Measurements from ENCODE around the gene CTTNBP2.
A peak's percentile ranks its signal among the peaks of the same experiment; 100 is the strongest.

CTTNBP2 gene

GRCh38 chr7:117766913-117767312 lies 106.3 kb downstream of the CTTNBP2 start:
- no peak overlapping the region for H3K27ac Mint-ChIP-seq
- DNase-seq = no peak
- no peaks in the 10 kb centered on the region for H3K4me1 Mint-ChIP-seq
- no peak for ATAC-seq
- peaks cover 26% of the 10 kb centered on the region for H3K27me3 Mint-ChIP-seq
- H3K4me3 Mint-ChIP-seq = no peak overlapping the region
- peaks cover 0 to 4% of the 10 kb centered on the region in 2 donors for H3K9me3 Mint-ChIP-seq

- Mint-ChIP-seq H3K9me3 (peaks cover 0 to 4% of the 10 kb centered on the region in 2 donors), H3K4me3 (no peak overlapping the region), H3K27ac (no peak overlapping the region), H3K4me1 (no peaks in the 10 kb centered on the region), H3K27me3 (peaks cover 8% of the 10 kb centered on the region)
- no peak for DNase-seq
- no peak for ATAC-seq
Observed at GRCh38 chr7:117764031-117764430, 109.2 kb downstream of the CTTNBP2 start.

GRCh38 chr7:117762055-117762454 lies 111.2 kb downstream of the CTTNBP2 start:
- peaks cover 0 to 4% of the 10 kb centered on the region in 2 donors for H3K9me3 Mint-ChIP-seq

GRCh38 chr7:117759950-117760640 lies 113.1 kb downstream of the CTTNBP2 start:
- H3K9me3 Mint-ChIP-seq = peaks cover 0 to 4% of the 10 kb centered on the region in 2 donors
- H3K27me3 Mint-ChIP-seq = peaks cover under 1% of the 10 kb centered on the region
- no peak overlapping the region for H3K27ac Mint-ChIP-seq
- no peak overlapping the region for H3K4me3 Mint-ChIP-seq
- H3K4me1 Mint-ChIP-seq = no peaks in the 10 kb centered on the region
- DNase-seq (no peak), ATAC-seq (no peak)

More at GRCh38 chr7:117762055-117762454, 111.2 kb downstream of the CTTNBP2 start:
- H3K4me1 Mint-ChIP-seq = no peaks in the 10 kb centered on the region
- ATAC-seq (no peak), DNase-seq (no peak)
- H3K27ac Mint-ChIP-seq = no peak overlapping the region
- H3K27me3 Mint-ChIP-seq = peaks cover 8% of the 10 kb centered on the region
- H3K4me3 Mint-ChIP-seq = no peak overlapping the region

GRCh38 chr7:117757440-117757839 lies 115.8 kb downstream of the CTTNBP2 start:
- Mint-ChIP-seq H3K27ac (no peak overlapping the region), H3K9me3 (no peaks in the 10 kb centered on the region), H3K27me3 (no peaks in the 10 kb centered on the region), H3K4me1 (no peaks in the 10 kb centered on the region), H3K4me3 (no peak overlapping the region)
- DNase-seq (no peak), ATAC-seq (no peak)

- Mint-ChIP-seq H3K27ac (peak overlapping the region in 1 of 2 donors; percentile 17), H3K9me3 (no peaks in the 10 kb centered on the region), H3K4me3 (no peak overlapping the region), H3K27me3 (no peaks in the 10 kb centered on the region), H3K4me1 (no peaks in the 10 kb centered on the region)
- DNase-seq = no peak
- no peak for ATAC-seq
Observed at GRCh38 chr7:117756586-117757085, 116.6 kb downstream of the CTTNBP2 start.

- no peak overlapping the region for H3K27ac Mint-ChIP-seq
- DNase-seq = no peak
- ATAC-seq = no peak
- H3K9me3 Mint-ChIP-seq = no peaks in the 10 kb centered on the region
- no peaks in the 10 kb centered on the region for H3K4me1 Mint-ChIP-seq
- H3K27me3 Mint-ChIP-seq = no peaks in the 10 kb centered on the region
- no peak overlapping the region for H3K4me3 Mint-ChIP-seq
Observed at GRCh38 chr7:117755136-117755535, 118.1 kb downstream of the CTTNBP2 start.

GRCh38 chr7:117751775-117752174 lies 121.5 kb downstream of the CTTNBP2 start:
- DNase-seq = no peak
- ATAC-seq = no peak
- H3K27me3 Mint-ChIP-seq = peaks cover under 1% of the 10 kb centered on the region
- H3K4me3 Mint-ChIP-seq = no peak overlapping the region
- no peaks in the 10 kb centered on the region for H3K4me1 Mint-ChIP-seq
- no peak overlapping the region for H3K27ac Mint-ChIP-seq
- H3K9me3 Mint-ChIP-seq = no peaks in the 10 kb centered on the region

- no peak overlapping the region for H3K27ac Mint-ChIP-seq
- peaks cover 8% of the 10 kb centered on the region for H3K27me3 Mint-ChIP-seq
- no peak overlapping the region for H3K4me3 Mint-ChIP-seq
- H3K9me3 Mint-ChIP-seq = no peaks in the 10 kb centered on the region
- ATAC-seq (no peak), DNase-seq (no peak)
- no peaks in the 10 kb centered on the region for H3K4me1 Mint-ChIP-seq
Observed at GRCh38 chr7:117750612-117751563, 122.4 kb downstream of the CTTNBP2 start.

GRCh38 chr7:117741962-117742361 lies 131.3 kb downstream of the CTTNBP2 start:
- H3K4me3 Mint-ChIP-seq = no peak overlapping the region
- H3K27ac Mint-ChIP-seq = no peak overlapping the region
- H3K4me1 Mint-ChIP-seq = no peaks in the 10 kb centered on the region
- H3K27me3 Mint-ChIP-seq = peaks cover 23% of the 10 kb centered on the region
- DNase-seq = no peak
- no peak for ATAC-seq
- H3K9me3 Mint-ChIP-seq = no peaks in the 10 kb centered on the region

GRCh38 chr7:117739085-117739484 lies 134.2 kb downstream of the CTTNBP2 start:
- H3K4me3 Mint-ChIP-seq = no peak overlapping the region
- no peak for DNase-seq
- peaks cover 10% of the 10 kb centered on the region for H3K27me3 Mint-ChIP-seq
- no peaks in the 10 kb centered on the region for H3K9me3 Mint-ChIP-seq
- no peak for ATAC-seq
- H3K4me1 Mint-ChIP-seq = no peaks in the 10 kb centered on the region
- no peak overlapping the region for H3K27ac Mint-ChIP-seq

- Mint-ChIP-seq H3K4me3 (no peak overlapping the region), H3K9me3 (no peaks in the 10 kb centered on the region), H3K4me1 (no peaks in the 10 kb centered on the region), H3K27ac (no peak overlapping the region), H3K27me3 (peaks cover 8% of the 10 kb centered on the region)
- DNase-seq = no peak
- peak; percentile 28 for ATAC-seq
Observed at GRCh38 chr7:117737926-117738325, 135.3 kb downstream of the CTTNBP2 start.

GRCh38 chr7:117731455-117731854 lies 141.8 kb downstream of the CTTNBP2 start:
- Mint-ChIP-seq H3K27me3 (peaks cover 16% of the 10 kb centered on the region), H3K27ac (no peak overlapping the region), H3K9me3 (no peaks in the 10 kb centered on the region), H3K4me1 (no peaks in the 10 kb centered on the region), H3K4me3 (no peak overlapping the region)
- DNase-seq (peak in 1 of 2 donors; percentile 37), ATAC-seq (peak; percentile 86)

- H3K4me3 Mint-ChIP-seq = no peak overlapping the region
- no peak for DNase-seq
- peaks cover 16% of the 10 kb centered on the region for H3K27me3 Mint-ChIP-seq
- H3K9me3 Mint-ChIP-seq = no peaks in the 10 kb centered on the region
- no peak overlapping the region for H3K27ac Mint-ChIP-seq
- H3K4me1 Mint-ChIP-seq = no peaks in the 10 kb centered on the region
- ATAC-seq = no peak
Observed at GRCh38 chr7:117730390-117730789, 142.9 kb downstream of the CTTNBP2 start.

GRCh38 chr7:117728890-117729624 lies 144.2 kb downstream of the CTTNBP2 start:
- H3K27me3 Mint-ChIP-seq = peaks cover 16% of the 10 kb centered on the region
- no peak overlapping the region for H3K27ac Mint-ChIP-seq
- H3K4me1 Mint-ChIP-seq = no peaks in the 10 kb centered on the region
- no peaks in the 10 kb centered on the region for H3K9me3 Mint-ChIP-seq
- no peak overlapping the region for H3K4me3 Mint-ChIP-seq
- no peak for ATAC-seq
- no peak for DNase-seq
